Measurements from ENCODE around the gene TMEM252.

TMEM252 gene

DNA sequence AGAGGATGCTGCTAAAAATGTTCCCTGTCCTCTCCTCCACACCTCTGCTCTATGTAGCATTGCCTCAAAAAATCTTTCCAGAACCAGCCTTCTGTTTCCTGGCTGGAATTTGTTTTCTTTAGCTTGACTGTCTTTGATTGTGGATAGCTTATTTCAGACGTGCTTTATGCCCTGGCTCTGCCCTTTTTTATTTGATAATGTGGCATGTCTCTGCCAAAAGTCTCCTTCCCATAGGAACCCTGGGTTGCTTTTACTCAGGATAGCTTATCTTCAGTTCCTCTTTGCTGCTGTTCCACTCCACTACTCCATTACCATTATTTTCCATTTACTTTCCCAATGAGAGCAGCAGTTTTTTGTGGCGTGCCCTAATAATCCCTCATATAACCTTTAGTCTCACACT lies 885 bp upstream of the TMEM252 start:
- no peak for DNase-seq

DNA sequence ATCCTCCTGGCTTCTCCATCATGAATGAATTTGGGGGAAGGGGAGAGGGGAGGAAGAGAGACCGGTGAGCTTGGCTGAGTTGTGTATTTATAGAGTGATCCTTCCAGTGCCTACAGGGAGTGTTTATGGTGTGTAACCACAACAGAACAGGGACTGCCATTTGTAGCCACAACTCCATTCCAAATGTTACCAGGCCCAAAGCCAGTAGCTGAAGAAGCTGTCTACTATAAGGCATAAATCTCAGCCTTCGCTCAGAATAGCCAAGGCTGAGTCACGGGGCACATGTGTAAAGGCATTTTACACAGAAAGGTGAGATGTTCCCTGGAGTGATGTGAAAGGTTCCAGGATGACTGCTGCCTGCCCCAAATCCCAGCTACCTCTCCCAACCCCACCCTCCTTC lies 2.5 kb downstream of the TMEM252 start:
- no peak for DNase-seq

- no peak for DNase-seq
Observed at GRCh38 chr9:68537616-68537880, 3.1 kb downstream of the TMEM252 start.

GRCh38 chr9:68536876-68537615 lies 3.6 kb downstream of the TMEM252 start:
- no peak for DNase-seq

DNA sequence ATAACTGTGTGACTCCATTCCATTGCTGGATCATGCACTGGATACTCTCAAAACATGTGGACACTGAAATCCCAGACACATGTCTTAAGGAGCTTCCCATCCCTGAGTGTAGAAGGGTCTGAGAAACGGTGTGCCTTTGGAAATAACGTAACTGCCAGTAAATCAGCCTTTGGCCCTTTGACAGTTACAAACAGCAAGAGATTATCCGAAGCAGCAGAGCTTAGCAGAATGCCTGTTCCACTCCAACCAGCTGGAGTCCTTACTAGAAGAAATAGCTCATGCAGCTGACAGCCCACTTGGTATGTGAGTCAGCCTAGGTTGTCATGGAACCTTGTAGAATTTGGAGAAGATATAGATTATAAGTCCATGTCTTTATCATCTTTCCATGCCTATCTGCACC lies 7.0 kb downstream of the TMEM252 start:
- DNase-seq: no peak

- peak; percentile 49 for DNase-seq
Observed at GRCh38 chr9:68532131-68532530, 8.6 kb downstream of the TMEM252 start.

DNA sequence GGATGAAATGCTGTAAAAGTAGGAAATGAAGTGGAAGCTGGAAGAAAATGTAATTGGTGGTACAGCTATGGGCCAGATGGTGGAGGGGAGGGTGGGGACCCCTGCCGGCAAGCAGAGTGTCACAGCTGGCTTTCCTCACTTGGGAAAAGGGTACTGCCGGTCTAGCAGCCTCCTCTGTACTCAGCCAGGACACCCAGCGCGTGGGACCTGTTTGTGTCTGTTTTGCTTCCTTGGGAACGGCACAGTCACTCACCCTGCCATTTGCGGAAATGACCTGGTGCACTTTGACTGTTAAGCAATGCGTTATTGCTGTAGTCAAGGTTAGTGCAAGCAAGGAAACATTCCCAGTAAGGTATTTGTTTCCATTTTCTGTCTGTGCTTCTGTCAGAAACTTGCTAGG lies 10.1 kb downstream of the TMEM252 start:
- DNase-seq: peak; percentile 57

DNA sequence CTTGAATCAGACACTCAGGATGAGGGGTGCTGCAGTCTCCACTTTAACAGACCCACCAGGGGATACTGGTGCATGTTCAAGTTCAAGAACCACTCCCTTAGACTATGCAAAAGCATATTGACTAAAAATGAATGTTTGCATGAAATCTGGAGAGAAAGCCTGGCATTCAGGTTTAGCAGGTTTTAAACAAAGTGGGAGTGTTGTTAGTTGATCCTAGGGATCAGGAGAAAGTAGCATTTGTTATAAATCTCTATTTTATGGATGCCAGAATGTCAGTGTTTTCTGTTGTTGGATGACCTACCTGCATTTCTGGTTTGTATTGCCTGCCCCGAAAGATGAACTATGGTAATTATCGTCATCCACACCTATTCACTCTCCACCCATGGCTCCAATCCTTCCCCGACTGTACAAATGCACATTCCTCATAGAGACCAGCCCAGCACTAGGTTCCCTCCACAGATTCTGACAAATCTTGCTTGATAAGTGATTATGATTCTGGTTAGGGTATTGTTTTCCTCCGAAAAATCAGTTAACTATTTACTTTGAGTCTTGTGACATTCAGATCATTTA lies 17.2 kb downstream of the TMEM252 start:
- DNase-seq: no peak

- DNase-seq: no peak
Observed at GRCh38 chr9:68522954-68523353, 17.7 kb downstream of the TMEM252 start.

DNA sequence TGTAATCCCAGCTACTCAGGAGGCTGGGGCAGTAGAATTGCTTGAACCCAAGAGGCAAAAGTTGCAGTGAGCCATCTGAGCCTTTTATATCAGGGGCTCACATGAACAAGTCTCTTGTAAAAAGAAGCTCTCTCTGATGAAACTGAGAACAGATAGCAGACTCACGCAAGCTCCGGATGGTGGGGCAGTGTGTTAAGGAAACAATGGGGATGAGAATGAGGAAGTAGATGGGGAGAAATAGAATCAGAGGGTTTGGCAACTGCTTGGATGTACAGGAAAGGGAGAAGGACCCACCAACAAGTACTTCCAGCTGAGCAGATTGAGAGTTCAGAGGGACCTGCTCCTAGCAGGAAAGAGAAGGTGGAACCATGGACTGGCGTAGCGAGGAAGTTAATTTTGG lies 18.6 kb downstream of the TMEM252 start:
- peak; percentile 80 for DNase-seq

- peak; percentile 27 for DNase-seq
Observed at GRCh38 chr9:68515326-68516017, 25.2 kb downstream of the TMEM252 start.

- no peak for DNase-seq
Observed at GRCh38 chr9:68513981-68514380, 26.7 kb downstream of the TMEM252 start.

DNA sequence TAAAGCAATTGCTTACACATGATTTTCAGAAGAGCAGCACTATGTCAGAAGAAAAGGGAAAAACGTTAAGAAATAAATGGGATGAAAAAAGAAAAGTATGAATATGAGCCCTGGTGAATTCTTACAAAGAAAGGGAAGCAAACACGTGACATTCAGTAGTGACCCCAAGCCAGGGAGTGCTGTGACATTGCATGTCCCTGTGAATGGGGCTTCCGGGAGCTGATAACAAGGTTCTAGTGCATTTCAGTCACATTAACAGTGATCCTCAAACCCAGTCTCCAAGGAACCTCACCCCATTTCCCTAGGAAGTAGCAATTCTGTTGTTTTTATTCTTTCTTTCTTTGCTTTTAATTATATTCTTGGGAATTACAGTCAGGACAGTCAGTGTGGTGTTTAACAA lies 27.3 kb downstream of the TMEM252 start:
- DNase-seq: no peak

- DNase-seq: no peak
Observed at GRCh38 chr9:68509689-68510088, 31.0 kb downstream of the TMEM252 start.

- no peak for DNase-seq
Observed at GRCh38 chr9:68508547-68508946, 32.1 kb downstream of the TMEM252 start.

GRCh38 chr9:68507806-68508145 lies 32.9 kb downstream of the TMEM252 start:
- DNase-seq: no peak

DNA sequence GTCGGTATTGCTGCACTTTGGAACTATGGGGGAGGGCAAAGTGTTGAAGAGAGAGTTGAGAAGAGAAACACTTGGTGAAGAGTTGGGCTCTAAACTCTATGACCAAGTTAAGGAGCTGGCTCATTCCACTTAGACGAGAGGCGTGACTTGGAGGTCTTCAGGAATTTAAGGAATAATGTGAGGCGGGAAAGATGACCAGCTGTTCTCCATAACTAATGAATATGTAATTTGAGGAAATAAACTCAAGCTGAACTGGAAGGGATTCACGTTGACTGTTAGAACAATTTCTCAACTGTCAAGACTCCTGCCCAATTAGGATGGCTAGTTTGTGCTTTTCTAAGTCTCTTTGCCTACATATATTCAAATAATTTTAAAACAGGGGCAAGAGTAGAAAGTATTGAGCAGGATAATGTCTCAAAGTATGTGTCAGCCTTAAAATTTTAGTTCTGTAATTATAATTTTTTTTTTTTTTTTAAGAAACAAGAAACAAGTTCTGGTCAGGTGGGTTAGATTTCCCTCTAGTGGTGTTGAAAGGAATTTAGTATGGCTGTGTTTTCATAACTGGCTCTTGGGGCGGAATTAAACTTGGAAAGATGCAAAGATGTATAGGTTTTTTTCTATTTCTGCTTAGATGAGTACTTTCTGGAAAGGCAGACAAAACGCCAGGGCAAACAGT lies 33.4 kb downstream of the TMEM252 start:
- DNase-seq: peak; percentile 29

DNA sequence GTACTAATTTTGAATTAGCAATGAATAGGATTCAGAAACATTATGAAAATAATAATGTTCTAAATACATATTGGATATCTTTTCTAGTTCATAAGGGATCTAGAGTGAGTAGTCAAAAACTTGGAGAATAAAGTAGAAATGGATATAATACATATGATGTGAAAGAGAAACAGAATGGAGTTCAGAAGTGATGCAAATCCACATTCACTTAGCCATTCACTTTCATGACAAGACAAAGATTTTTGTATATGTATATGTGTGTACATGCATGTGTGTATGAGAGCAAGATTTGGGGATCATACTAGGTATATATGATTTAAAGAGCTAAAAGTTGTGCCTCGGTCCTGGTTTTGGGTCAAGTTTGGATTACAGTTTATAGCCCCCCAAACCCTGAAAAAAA lies 34.1 kb downstream of the TMEM252 start:
- peak; percentile 58 for DNase-seq

- peak; percentile 75 for DNase-seq
Observed at GRCh38 chr9:68505681-68506409, 34.8 kb downstream of the TMEM252 start.

- no peak for DNase-seq
Observed at GRCh38 chr9:68502279-68502678, 38.4 kb downstream of the TMEM252 start.

DNA sequence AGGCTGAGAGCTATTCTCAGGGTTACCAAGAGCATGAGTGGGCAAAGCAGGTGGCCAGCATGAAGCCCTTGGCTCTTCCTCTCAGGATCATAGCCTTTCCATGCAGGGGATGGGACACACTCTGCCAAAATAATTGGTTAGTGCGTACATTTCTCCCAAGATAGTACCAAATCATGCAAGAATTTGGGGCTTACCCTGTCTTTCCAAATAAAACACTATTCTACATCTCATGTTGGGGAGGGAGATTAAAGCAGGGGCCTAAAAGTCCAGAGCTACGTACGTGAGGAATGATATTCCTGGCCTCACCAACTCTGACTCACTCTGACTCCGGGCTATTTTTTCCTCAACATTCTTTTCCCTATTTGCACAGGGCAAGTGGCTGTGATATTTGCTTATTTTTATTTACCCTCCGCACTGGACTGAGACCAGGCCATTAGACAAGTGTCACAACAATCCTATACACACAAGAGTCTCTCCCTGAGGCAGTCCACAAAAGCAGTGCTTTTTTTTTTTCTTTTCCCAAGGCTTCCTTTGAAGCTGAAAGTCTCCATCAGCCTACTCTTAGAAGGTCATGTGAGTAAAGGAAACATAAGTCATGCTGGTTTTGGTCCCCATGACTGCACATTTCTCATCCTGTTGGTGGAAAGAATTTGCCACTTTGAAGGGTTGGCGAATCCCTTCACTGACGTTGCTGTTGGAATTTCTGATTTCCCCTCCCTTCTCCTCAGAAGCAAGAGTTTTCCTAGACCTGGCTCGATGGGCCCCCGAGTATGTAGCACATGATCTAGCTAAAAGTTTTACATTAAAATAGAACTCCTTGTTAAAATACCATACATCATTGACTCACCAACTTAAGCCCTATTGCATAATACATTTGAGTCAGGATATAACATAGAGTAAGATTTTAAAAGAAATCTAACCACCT lies 40.0 kb downstream of the TMEM252 start:
- peak; percentile 18 for DNase-seq

DNA sequence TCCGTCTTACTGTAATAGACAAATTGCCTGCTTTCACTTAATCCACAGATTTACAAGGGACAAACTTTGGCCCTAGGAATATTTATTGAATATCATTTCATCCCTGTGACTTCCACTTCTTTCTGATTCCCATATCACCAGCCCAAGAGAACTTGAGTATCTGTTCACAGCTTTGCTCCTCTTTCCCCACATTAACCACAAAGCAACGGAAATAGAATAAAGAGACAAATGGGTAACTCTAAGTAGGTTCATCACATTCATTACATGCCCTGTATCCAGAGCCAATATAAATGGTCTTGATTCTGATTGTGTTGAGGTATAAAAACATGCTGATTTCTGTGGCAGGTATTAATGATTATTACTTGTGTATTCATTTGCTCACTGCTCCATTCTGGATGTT lies 41.9 kb downstream of the TMEM252 start:
- DNase-seq: no peak

Data from inflammatory macrophage treated with lipopolysaccharide for 4 hours (primary cell).